ENCODE data around the gene GSE1. TPM values are rescaled to one million over a fixed set of nuclear protein-coding genes. Genes with fewer than 3 reads are reported as not detected.

The GSE1 gene
- total and polyA plus RNA-seq, 11 donors = 18.1 to 48.4 (median 37.1) TPM

DNA sequence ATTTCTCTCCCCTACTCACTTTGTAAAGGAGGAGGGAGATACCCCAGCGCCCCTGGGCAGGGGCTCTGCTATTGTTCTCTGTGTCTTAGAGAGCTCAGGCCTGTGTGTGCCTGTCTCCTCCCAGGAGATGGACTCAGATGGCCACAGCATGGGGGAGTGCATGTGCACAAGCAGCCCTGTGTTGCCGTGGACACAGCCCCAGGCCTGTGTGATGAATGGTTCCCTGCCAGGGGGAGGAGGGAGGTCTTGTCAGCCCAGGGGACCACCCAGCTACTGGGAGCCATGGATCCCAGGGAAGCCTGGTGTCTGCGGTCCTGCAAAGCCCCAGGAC is 49.3 kb downstream of the GSE1 start:
- TF ChIP-seq POLR2A (IDR thresholded peaks at IDR 0.05) (no peak), CTCF (IDR thresholded peaks at IDR 0.05) (no peak)
- Histone ChIP-seq H3K9me3 (no peaks in the 10 kb centered on the region), H3K27me3 (no peaks in the 10 kb centered on the region), H3K36me3 (peaks cover 0 to 96% (median 80%) of the 10 kb centered on the region in 9 donors), H3K4me3 (no peak overlapping the region), H3K4me1 (peaks cover 0 to 18% (median 9%) of the 10 kb centered on the region in 12 donors), H3K27ac (no peak overlapping the region)
- 70 to 100% (median 87%) methylated on average over 1 to 3 of the region's 3 CpGs for WGBS, 4 donors
- ATAC-seq = no peak
- intact Hi-C loops (cut with DNase I) = loop anchor here in 4 of 10 donors (5.0 kb wide), 1 partner anchor 55 kb away; no protein-coding TSS in a partner anchor
- DNase-seq = peak in 2 of 5 donors; percentile 14 to 44

DNA sequence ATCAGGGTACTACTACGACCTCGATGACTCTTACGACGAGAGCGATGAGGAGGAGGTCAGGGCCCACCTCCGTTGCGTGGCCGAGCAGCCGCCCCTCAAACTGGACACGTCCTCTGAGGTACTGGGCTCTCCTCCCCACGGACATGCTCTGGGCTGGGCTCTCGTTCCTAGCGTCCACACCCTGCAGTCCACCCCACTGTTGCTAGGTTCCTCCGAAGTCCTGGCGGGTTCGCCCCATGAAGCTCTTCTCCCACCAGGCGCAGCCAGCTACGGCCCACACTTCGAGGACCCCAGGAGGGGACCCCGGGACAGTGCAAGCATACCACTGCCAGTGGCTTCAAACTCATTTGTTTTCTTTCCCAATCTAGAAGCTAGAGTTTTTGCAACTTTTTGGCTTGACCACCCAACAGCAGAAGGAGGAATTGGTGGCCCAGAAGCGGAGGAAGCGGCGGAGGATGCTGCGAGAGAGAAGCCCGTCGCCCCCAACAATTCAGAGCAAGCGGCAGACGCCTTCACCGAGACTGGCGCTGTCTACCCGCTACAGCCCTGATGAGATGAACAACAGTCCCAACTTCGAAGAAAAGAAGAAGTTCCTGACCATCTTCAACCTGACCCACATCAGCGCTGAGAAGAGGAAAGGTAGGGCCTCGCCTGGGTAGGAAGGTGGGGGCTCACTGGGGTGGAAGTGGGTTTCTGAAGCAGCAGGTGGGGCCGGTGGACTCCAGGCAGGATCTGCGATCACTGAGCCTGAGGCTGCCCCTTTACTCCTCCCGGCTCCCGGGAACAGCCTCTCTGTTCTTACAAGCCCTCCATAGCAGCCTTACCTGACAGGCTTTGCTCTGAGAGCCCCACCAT is 50.1 kb downstream of the GSE1 start:
- peak overlapping the region in 1 of 12 donors; percentile 18 for H3K27ac ChIP-seq
- TF ChIP-seq POLR2A (IDR thresholded peaks at IDR 0.05) = no peak
- no peak for TF ChIP-seq CTCF (IDR thresholded peaks at IDR 0.05)
- ATAC-seq (no peak), DNase-seq (peak in 2 of 5 donors; percentile 19 to 54)
- no peaks in the 10 kb centered on the region for H3K27me3 ChIP-seq
- H3K36me3 ChIP-seq = peaks cover 0 to 96% (median 80%) of the 10 kb centered on the region in 9 donors
- H3K9me3 ChIP-seq = no peaks in the 10 kb centered on the region
- intact Hi-C loops (cut with DNase I) = loop anchor here in 4 of 10 donors (5.0 kb wide), 1 partner anchor 54 kb away; no protein-coding TSS in a partner anchor
- H3K4me3 ChIP-seq = no peak overlapping the region
- peaks cover 0 to 18% (median 9%) of the 10 kb centered on the region in 12 donors for H3K4me1 ChIP-seq
- 93 to 98% (median 95%) methylated on average over 36 to 38 of the region's 38 CpGs for WGBS, 4 donors

- H3K4me1 ChIP-seq = peaks cover 0 to 15% (median 9%) of the 10 kb centered on the region in 12 donors
- peak overlapping the region in 1 of 12 donors; percentile 18 for H3K27ac ChIP-seq
- ATAC-seq = peak in 1 of 4 donors; percentile 8
- H3K36me3 ChIP-seq = peaks cover 0 to 98% (median 80%) of the 10 kb centered on the region in 9 donors
- H3K9me3 ChIP-seq = no peaks in the 10 kb centered on the region
- no peaks in the 10 kb centered on the region for H3K27me3 ChIP-seq
- 51 to 60% (median 59%) methylated on average over 8 to 12 of the region's 12 CpGs for WGBS, 4 donors
- no peak for TF ChIP-seq POLR2A (IDR thresholded peaks at IDR 0.05)
- TF ChIP-seq CTCF (IDR thresholded peaks at IDR 0.05) = no peak
- H3K4me3 ChIP-seq = no peak overlapping the region
- DNase-seq = peak in 3 of 5 donors; percentile 29 to 58 (median 38)
- intact Hi-C loops (cut with DNase I) = loop anchor here in 4 of 10 donors (5.0 kb wide), 1 partner anchor 53 kb away; no protein-coding TSS in a partner anchor
These were observed 50.8 kb downstream of the GSE1 start for GRCh38 chr16:85663891-85664321.
